ENCODE results near the gene PSMG2.
"Not testable (repeated sequence)": the region's sequence is repeated elsewhere in the genome, so short reads cannot be mapped to it uniquely, and the experiment has no call there.

GRCh38 chr18:12756619-12757239 lies 53.9 kb downstream of the PSMG2 start:
- TF ChIP-seq CTCF, EZH2, EZH2phosphoT487 (IDR thresholded peaks at IDR 0.05): not testable (repeated sequence)

Measured in neural progenitor cell (in vitro differentiated cells).